ENCODE measurements around the gene SREK1IP1. TPM values are rescaled to one million over a fixed set of nuclear protein-coding genes. Genes with fewer than 3 reads are reported as not detected.
"Not testable (repeated sequence)": the region's sequence is repeated elsewhere in the genome, so short reads cannot be mapped to it uniquely, and the experiment has no call there.

Gene SREK1IP1
- total RNA-seq, 1 experiment from 2014 or later, result 29.4 TPM

GRCh38 chr5:64714495-64714894 lies 54.0 kb downstream of the SREK1IP1 start:
- not testable (repeated sequence) for H3K9ac ChIP-seq (ENCODE audit: low read length); H4K20me1 ChIP-seq (ENCODE audit: insufficient read depth, low read depth, low read length); H3K27me3 ChIP-seq (ENCODE audit: low read length); DNase-seq; H3K9me2 ChIP-seq (replicated peaks; ENCODE audit: insufficient read depth, low read length); H3K9me3 ChIP-seq (ENCODE audit: low read length); H3K36me3 ChIP-seq (ENCODE audit: insufficient read depth, low read length); H3K79me2 ChIP-seq (ENCODE audit: low read length); H3K4me2 ChIP-seq (ENCODE audit: low read depth, low read length, poor library complexity, severe bottlenecking); H3K4me1 ChIP-seq (ENCODE audit: low read length); H3K27ac ChIP-seq (ENCODE audit: low read length); H3K4me3 ChIP-seq (ENCODE audit: low read length); H2AFZ ChIP-seq (ENCODE audit: low read length)

- no peaks in the 10 kb centered on the region for H3K36me3 ChIP-seq (ENCODE audit: insufficient read depth, low read length)
- H3K79me2 ChIP-seq (ENCODE audit: low read length), result no peaks in the 10 kb centered on the region
- H3K4me1 ChIP-seq (ENCODE audit: low read length), result no peaks in the 10 kb centered on the region
- no peaks in the 10 kb centered on the region for H3K9me3 ChIP-seq (ENCODE audit: low read length)
- H3K4me3 ChIP-seq (ENCODE audit: low read length), result no peak overlapping the region
- H3K27me3 ChIP-seq (ENCODE audit: low read length), result no peaks in the 10 kb centered on the region
- H3K27ac ChIP-seq (ENCODE audit: low read length), result no peak overlapping the region
- no peak overlapping the region for H3K4me2 ChIP-seq (ENCODE audit: low read depth, low read length, poor library complexity, severe bottlenecking)
- no peak for DNase-seq
- H3K9me2 ChIP-seq (replicated peaks; ENCODE audit: insufficient read depth, low read length), result no peaks in the 10 kb centered on the region
- no peak overlapping the region for H3K9ac ChIP-seq (ENCODE audit: low read length)
- no peaks in the 10 kb centered on the region for H4K20me1 ChIP-seq (ENCODE audit: insufficient read depth, low read depth, low read length)
- H2AFZ ChIP-seq (ENCODE audit: low read length), result no peak overlapping the region
Measured at GRCh38 chr5:64707191-64707590, 61.3 kb downstream of the SREK1IP1 start.

- not testable (repeated sequence) for H3K4me3 ChIP-seq (ENCODE audit: low read length); H4K20me1 ChIP-seq (ENCODE audit: insufficient read depth, low read depth, low read length); H3K4me1 ChIP-seq (ENCODE audit: low read length); H3K79me2 ChIP-seq (ENCODE audit: low read length); H3K36me3 ChIP-seq (ENCODE audit: insufficient read depth, low read length); H3K9me3 ChIP-seq (ENCODE audit: low read length); DNase-seq; H3K9ac ChIP-seq (ENCODE audit: low read length); H3K27me3 ChIP-seq (ENCODE audit: low read length); H3K4me2 ChIP-seq (ENCODE audit: low read depth, low read length, poor library complexity, severe bottlenecking); H3K27ac ChIP-seq (ENCODE audit: low read length); H3K9me2 ChIP-seq (replicated peaks; ENCODE audit: insufficient read depth, low read length); H2AFZ ChIP-seq (ENCODE audit: low read length)
Measured at GRCh38 chr5:64706074-64706473, 62.4 kb downstream of the SREK1IP1 start.

- Histone ChIP-seq H2AFZ (ENCODE audit: low read length) (no peak overlapping the region), H3K4me1 (ENCODE audit: low read length) (no peaks in the 10 kb centered on the region), H4K20me1 (ENCODE audit: insufficient read depth, low read depth, low read length) (no peaks in the 10 kb centered on the region), H3K9ac (ENCODE audit: low read length) (no peak overlapping the region), H3K36me3 (ENCODE audit: insufficient read depth, low read length) (no peaks in the 10 kb centered on the region), H3K27me3 (ENCODE audit: low read length) (no peaks in the 10 kb centered on the region), H3K9me2 (replicated peaks; ENCODE audit: insufficient read depth, low read length) (no peaks in the 10 kb centered on the region), H3K9me3 (ENCODE audit: low read length) (no peaks in the 10 kb centered on the region), H3K4me2 (ENCODE audit: low read depth, low read length, poor library complexity, severe bottlenecking) (no peak overlapping the region), H3K27ac (ENCODE audit: low read length) (no peak overlapping the region), H3K79me2 (ENCODE audit: low read length) (no peaks in the 10 kb centered on the region), H3K4me3 (ENCODE audit: low read length) (no peak overlapping the region)
- DNase-seq, result no peak
Measured at GRCh38 chr5:64700765-64701164, 67.7 kb downstream of the SREK1IP1 start.

- H3K4me1 ChIP-seq (ENCODE audit: low read length); H3K27me3 ChIP-seq (ENCODE audit: low read length); H3K9me3 ChIP-seq (ENCODE audit: low read length); H3K27ac ChIP-seq (ENCODE audit: low read length); H3K9ac ChIP-seq (ENCODE audit: low read length); H3K4me2 ChIP-seq (ENCODE audit: low read depth, low read length, poor library complexity, severe bottlenecking); H4K20me1 ChIP-seq (ENCODE audit: insufficient read depth, low read depth, low read length); H3K36me3 ChIP-seq (ENCODE audit: insufficient read depth, low read length); DNase-seq; H3K4me3 ChIP-seq (ENCODE audit: low read length); H3K79me2 ChIP-seq (ENCODE audit: low read length); H2AFZ ChIP-seq (ENCODE audit: low read length); H3K9me2 ChIP-seq (replicated peaks; ENCODE audit: insufficient read depth, low read length): not testable (repeated sequence)
Measured at GRCh38 chr5:64696414-64696813, 72.1 kb downstream of the SREK1IP1 start.

- H3K79me2 ChIP-seq (ENCODE audit: low read length), result no peaks in the 10 kb centered on the region
- no peak overlapping the region for H3K4me2 ChIP-seq (ENCODE audit: low read depth, low read length, poor library complexity, severe bottlenecking)
- no peak overlapping the region for H3K9ac ChIP-seq (ENCODE audit: low read length)
- no peaks in the 10 kb centered on the region for H3K9me3 ChIP-seq (ENCODE audit: low read length)
- no peaks in the 10 kb centered on the region for H4K20me1 ChIP-seq (ENCODE audit: insufficient read depth, low read depth, low read length)
- no peak for DNase-seq
- H3K9me2 ChIP-seq (replicated peaks; ENCODE audit: insufficient read depth, low read length), result no peaks in the 10 kb centered on the region
- H3K4me1 ChIP-seq (ENCODE audit: low read length), result no peaks in the 10 kb centered on the region
- H3K36me3 ChIP-seq (ENCODE audit: insufficient read depth, low read length), result no peaks in the 10 kb centered on the region
- H3K27ac ChIP-seq (ENCODE audit: low read length), result no peak overlapping the region
- no peaks in the 10 kb centered on the region for H3K27me3 ChIP-seq (ENCODE audit: low read length)
- H2AFZ ChIP-seq (ENCODE audit: low read length), result no peak overlapping the region
- no peak overlapping the region for H3K4me3 ChIP-seq (ENCODE audit: low read length)
Measured at GRCh38 chr5:64693636-64694035, 74.9 kb downstream of the SREK1IP1 start.

- H3K4me1 ChIP-seq (ENCODE audit: low read length), result no peaks in the 10 kb centered on the region
- H3K79me2 ChIP-seq (ENCODE audit: low read length), result no peaks in the 10 kb centered on the region
- no peaks in the 10 kb centered on the region for H3K36me3 ChIP-seq (ENCODE audit: insufficient read depth, low read length)
- no peaks in the 10 kb centered on the region for H3K9me3 ChIP-seq (ENCODE audit: low read length)
- no peaks in the 10 kb centered on the region for H3K9me2 ChIP-seq (replicated peaks; ENCODE audit: insufficient read depth, low read length)
- no peaks in the 10 kb centered on the region for H4K20me1 ChIP-seq (ENCODE audit: insufficient read depth, low read depth, low read length)
- H3K4me2 ChIP-seq (ENCODE audit: low read depth, low read length, poor library complexity, severe bottlenecking), result no peak overlapping the region
- H3K4me3 ChIP-seq (ENCODE audit: low read length), result no peak overlapping the region
- no peak overlapping the region for H2AFZ ChIP-seq (ENCODE audit: low read length)
- DNase-seq, result no peak
- no peak overlapping the region for H3K9ac ChIP-seq (ENCODE audit: low read length)
- no peak overlapping the region for H3K27ac ChIP-seq (ENCODE audit: low read length)
- H3K27me3 ChIP-seq (ENCODE audit: low read length), result no peaks in the 10 kb centered on the region
Measured at GRCh38 chr5:64691291-64691690, 77.2 kb downstream of the SREK1IP1 start.

GRCh38 chr5:64690417-64691151 lies 77.9 kb downstream of the SREK1IP1 start, which contains the start of gene SHISAL2B:
Gene SHISAL2B, plus strand, starts transcription at chr5:64690503. Its CDS starts 121 bp downstream, at chr5:64690624.
- no peak for DNase-seq
- no peak within 1 kb of the TSS for H2AFZ ChIP-seq (ENCODE audit: low read length)
- no peak within 1 kb of the TSS for H3K4me2 ChIP-seq (ENCODE audit: low read depth, low read length, poor library complexity, severe bottlenecking)

More at GRCh38 chr5:64690417-64691151, 77.9 kb downstream of the SREK1IP1 start, which contains the start of gene SHISAL2B:
- H3K36me3 ChIP-seq (ENCODE audit: insufficient read depth, low read length), result no peaks in the 10 kb centered on the region
- no peaks in the 10 kb centered on the region for H3K79me2 ChIP-seq (ENCODE audit: low read length)
- no peaks in the 10 kb centered on the region for H3K9me3 ChIP-seq (ENCODE audit: low read length)
- H3K4me3 ChIP-seq (ENCODE audit: low read length), result no peak within 1 kb of the TSS
- no peaks in the 10 kb centered on the region for H3K27me3 ChIP-seq (ENCODE audit: low read length)
- H3K4me1 ChIP-seq (ENCODE audit: low read length), result no peaks in the 10 kb centered on the region
- no peak within 1 kb of the TSS for H3K9ac ChIP-seq (ENCODE audit: low read length)
- no peak within 1 kb of the TSS for H3K27ac ChIP-seq (ENCODE audit: low read length)
- H3K9me2 ChIP-seq (replicated peaks; ENCODE audit: insufficient read depth, low read length), result no peaks in the 10 kb centered on the region
- H4K20me1 ChIP-seq (ENCODE audit: insufficient read depth, low read depth, low read length), result no peaks in the 10 kb centered on the region
